Body of pancreas (tissue), 4 donors: ENCODE measurements around the gene C5AR1. TPM values are rescaled to one million over a fixed set of nuclear protein-coding genes. Genes with fewer than 3 reads are reported as not detected.

Experiments
- ATAC-seq: fragments of 150-250 bp; one replicate; pipeline ENCODE4 v1.9.1; 2016
- DNase-seq, 4 donors: peaks; one replicate each; pipeline ENCODE4 v3.0.0-alpha.2; 2019
- H3K27ac ChIP-seq, 4 donors: fragments of 200-600 bp; sonication (generic); 1 replicate in 3 of 4; 2 replicates in 1 of 4; pipeline versions ENCODE4 v1.5.1 to v1.6.1; 2016 to 2019; ENCODE audit warnings: mild to moderate bottlenecking in 1 of 4, mixed read lengths in 1 of 4, moderate library complexity in 1 of 4
- H3K27me3 ChIP-seq, 2 donors: fragments of 200-600 bp; sonication (generic); one replicate each; pipeline ENCODE4 v1.6.0; 2016; ENCODE audit warnings: mild to moderate bottlenecking in 1 of 2
- H3K36me3 ChIP-seq, 2 donors: fragments of 200-600 bp; sonication (generic); replicated peaks in 1 of 2; 2 replicates each; pipeline ENCODE4 v1.5.1; 2016; ENCODE audit warnings: low read depth in 2 of 2; ENCODE audit not compliant: insufficient read depth in 1 of 2
- H3K4me1 ChIP-seq: fragments of 200-600 bp; sonication (generic); one replicate; pipeline ENCODE4 v1.6.0; 2016
- H3K4me3 ChIP-seq, 2 donors: fragments of 200-600 bp; sonication (generic); 1 replicate in 1 of 2; 2 replicates in 1 of 2; pipeline ENCODE4 v1.5.1; 2016 to 2019
- H3K9me3 ChIP-seq, 3 donors: fragments of 200-600 bp; sonication (generic); 1 replicate in 2 of 3; 2 replicates in 1 of 3; pipeline ENCODE4 v1.5.1; 2016
- POLR2A ChIP-seq, 3 donors: fragments of 450-650 bp; IDR thresholded peaks; one replicate each; pipeline ENCODE4 v1.6.1; 2016; ENCODE audit warnings: antibody characterized with exemption in 3 of 3, mild to moderate bottlenecking in 2 of 3
- WGBS, 2 donors: methylation state at CpG; one replicate each; pipeline ENCODE4 v1.1.5; 2017; 5-methylcytosine and 5-hydroxymethylcytosine counted together
- intact Hi-C: fragments of 100-400 bp; cut with DNase I; formaldehyde crosslinking; loops from one replicate; pipeline ENCODE4 v1.15.1; 2023
- total RNA-seq, 2 donors: library from RNA; depleted of rRNA; stranded (reverse); fragments of >200 nt; gene quantifications; one replicate each; pipeline ENCODE4 v1.1.0, GENCODE V29; 2016
- TF ChIP-seq, protein P1 (sequence below), 7 experiments: fragments of 450-650 bp in 4 of 7; fragments of 200-600 bp in 3 of 7; sonication (generic) in 3 of 7; IDR thresholded peaks; one replicate each; pipeline ENCODE4 v1.5.1; 2016 to 2019; ENCODE audit warnings: antibody characterized with exemption in 7 of 7

C5AR1 gene
- total RNA-seq, 2 donors from 2014 or later: 2.6 to 5.4 TPM

DNA sequence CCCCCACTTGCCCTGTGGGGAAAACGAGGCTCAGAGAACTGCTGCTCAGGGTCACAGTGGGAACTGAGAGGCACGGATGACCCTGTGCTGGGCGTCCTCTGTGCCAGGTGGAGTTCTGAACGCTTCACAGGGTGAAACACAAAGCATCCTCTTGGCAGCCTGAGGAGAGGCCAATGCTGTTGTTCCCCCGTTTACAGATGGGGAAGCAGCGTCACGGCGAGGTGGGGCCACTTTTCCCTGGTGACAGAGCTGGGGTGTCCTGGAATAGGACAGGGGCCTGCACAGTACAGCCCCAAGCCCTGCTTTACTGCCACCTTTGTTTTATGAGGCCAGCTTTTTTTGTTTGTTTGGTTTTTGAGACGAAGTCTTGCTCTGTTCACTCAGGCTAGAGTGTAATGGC is 61.6 kb downstream of the C5AR1 start:
- no peaks in the 10 kb centered on the region for H3K27me3 ChIP-seq
- no peak overlapping the region for H3K27ac ChIP-seq
- 81 to 98% methylated on average over 5 to 7 of the region's 9 CpGs for WGBS, 2 donors
- no peaks in the 10 kb centered on the region for H3K9me3 ChIP-seq
- no peak for ATAC-seq
- H3K4me1 ChIP-seq: no peaks in the 10 kb centered on the region
- TF ChIP-seq POLR2A (IDR thresholded peaks at IDR 0.05): no peak
- TF ChIP-seq, protein P1, sequence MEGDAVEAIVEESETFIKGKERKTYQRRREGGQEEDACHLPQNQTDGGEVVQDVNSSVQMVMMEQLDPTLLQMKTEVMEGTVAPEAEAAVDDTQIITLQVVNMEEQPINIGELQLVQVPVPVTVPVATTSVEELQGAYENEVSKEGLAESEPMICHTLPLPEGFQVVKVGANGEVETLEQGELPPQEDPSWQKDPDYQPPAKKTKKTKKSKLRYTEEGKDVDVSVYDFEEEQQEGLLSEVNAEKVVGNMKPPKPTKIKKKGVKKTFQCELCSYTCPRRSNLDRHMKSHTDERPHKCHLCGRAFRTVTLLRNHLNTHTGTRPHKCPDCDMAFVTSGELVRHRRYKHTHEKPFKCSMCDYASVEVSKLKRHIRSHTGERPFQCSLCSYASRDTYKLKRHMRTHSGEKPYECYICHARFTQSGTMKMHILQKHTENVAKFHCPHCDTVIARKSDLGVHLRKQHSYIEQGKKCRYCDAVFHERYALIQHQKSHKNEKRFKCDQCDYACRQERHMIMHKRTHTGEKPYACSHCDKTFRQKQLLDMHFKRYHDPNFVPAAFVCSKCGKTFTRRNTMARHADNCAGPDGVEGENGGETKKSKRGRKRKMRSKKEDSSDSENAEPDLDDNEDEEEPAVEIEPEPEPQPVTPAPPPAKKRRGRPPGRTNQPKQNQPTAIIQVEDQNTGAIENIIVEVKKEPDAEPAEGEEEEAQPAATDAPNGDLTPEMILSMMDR (IDR thresholded peaks at IDR 0.05): no peak
- peaks cover 19 to 41% of the 10 kb centered on the region in 2 donors for H3K36me3 ChIP-seq
- no peak overlapping the region for H3K4me3 ChIP-seq
- no peak for DNase-seq
- intact Hi-C loops: no loop called here

Other genes with a start within 250 kb of the C5AR1 start
- 10 to 100 TPM; 18.9 to 34.3 TPM for gene ZC3H4, start 196.1 kb upstream of the C5AR1 start, total RNA-seq
- 10 to 100 TPM; 14.5 to 21.5 TPM for gene SAE1, start 179.0 kb upstream of the C5AR1 start, total RNA-seq
- gene BBC3, start 78.7 kb upstream of the C5AR1 start, total RNA-seq: 10 to 100 TPM in 1 of 2 donors, 1 to 10 TPM in 1; 1.3 to 11.4 TPM
- 10 to 100 TPM; 51.1 to 55.7 TPM for gene CCDC9, start 53.3 kb upstream of the C5AR1 start, total RNA-seq
- 10 to 100 TPM in 1 of 2 donors, 1 to 10 TPM in 1; 9.1 to 10.2 TPM for gene INAFM1, start 35.0 kb upstream of the C5AR1 start, total RNA-seq
- gene C5AR2, start 22.3 kb downstream of the C5AR1 start, total RNA-seq: under 1 TPM in 1 of 2 donors, not detected in 1; 0.52 TPM
- gene DHX34, start 39.5 kb downstream of the C5AR1 start, total RNA-seq: 10 to 100 TPM; 16.1 to 50.4 TPM
- gene MEIS3, start 109.7 kb downstream of the C5AR1 start, total RNA-seq: 1 to 10 TPM; 1.3 to 2.3 TPM
- 10 to 100 TPM in 1 of 2 donors, 1 to 10 TPM in 1; 8.0 to 31.6 TPM for gene SLC8A2, start 162.0 kb downstream of the C5AR1 start, total RNA-seq
- gene KPTN, start 174.4 kb downstream of the C5AR1 start, total RNA-seq: 1 to 10 TPM; 3.1 to 4.6 TPM
- gene NAPA, start 205.2 kb downstream of the C5AR1 start, total RNA-seq: 10 to 100 TPM; 71.5 to 94.9 TPM